Smooth muscle cell (in vitro differentiated cells): ENCODE data around the gene CXorf58. TPM values are rescaled to one million over a fixed set of nuclear protein-coding genes. Genes with fewer than 3 reads are reported as not detected.
A peak's percentile ranks its signal among the peaks of the same experiment; 100 is the strongest.

ENCODE experiments used
- DNase-seq: peaks from one replicate; lab custom pipeline; 2025; ENCODE audit not compliant: unreplicated experiment; lab: John Stamatoyannopoulos, UW
- H2AFZ ChIP-seq: fragments of 200-600 bp; sonication (generic); 2 replicates; pipeline ENCODE4 v1.6.0; 2016; ENCODE audit warnings: antibody characterized with exemption, low read depth, mild to moderate bottlenecking
- H3F3A ChIP-seq: fragments of 200-600 bp; sonication (generic); 2 replicates; pipeline ENCODE4 v1.6.0; 2017; ENCODE audit warnings: antibody characterized with exemption, low read depth
- H3K27ac ChIP-seq: fragments of 200-600 bp; sonication (generic); 2 replicates; pipeline ENCODE4 v1.5.1; 2016; ENCODE audit warnings: low read depth, mild to moderate bottlenecking
- H3K27me3 ChIP-seq: fragments of 200-600 bp; sonication (generic); 2 replicates; pipeline ENCODE4 v1.6.1; 2016; ENCODE audit warnings: low read depth, mild to moderate bottlenecking
- H3K36me3 ChIP-seq: fragments of 200-600 bp; sonication (generic); 2 replicates; pipeline ENCODE4 v1.5.1; 2016; ENCODE audit warnings: low read depth
- H3K4me1 ChIP-seq: fragments of 200-600 bp; sonication (generic); 2 replicates; pipeline ENCODE4 v1.5.1; 2016; ENCODE audit warnings: low read depth
- H3K4me2 ChIP-seq: fragments of 200-600 bp; sonication (generic); 2 replicates; pipeline ENCODE4 v1.6.0; 2016; ENCODE audit warnings: mild to moderate bottlenecking
- H3K4me3 ChIP-seq: fragments of 200-600 bp; sonication (generic); 2 replicates; pipeline ENCODE4 v1.5.1; 2016; ENCODE audit warnings: mild to moderate bottlenecking
- H3K79me2 ChIP-seq: fragments of 200-600 bp; sonication (generic); 2 replicates; pipeline ENCODE4 v1.6.0; 2016; ENCODE audit warnings: low read depth, mild to moderate bottlenecking
- H3K9ac ChIP-seq: fragments of 200-600 bp; sonication (generic); 2 replicates; pipeline ENCODE4 v1.6.0; 2016; ENCODE audit warnings: low read depth
- H3K9me3 ChIP-seq: fragments of 200-600 bp; sonication (generic); replicated peaks from 2 replicates; pipeline ENCODE4 v1.5.1; 2016; ENCODE audit warnings: low read depth
- H4K20me1 ChIP-seq: fragments of 200-600 bp; sonication (generic); 2 replicates; pipeline ENCODE4 v1.6.0; 2016; ENCODE audit warnings: low read depth
- WGBS: methylation state at CpG from one replicate; pipeline ENCODE4 v1.1.7; 2016; ENCODE audit warnings: low lambda C conversion rate; 5-methylcytosine and 5-hydroxymethylcytosine counted together
- polyA plus RNA-seq: library from polyadenylated mRNA; unstranded; fragments of >200 nt; fragmentation: Nextera tagmentation; extraction: Ambion mirVana; gene quantifications from 2 replicates; pipeline ENCODE4 v1.2.1, GENCODE V29; 2016
- total RNA-seq: library from RNA; depleted of rRNA; stranded (reverse); fragments of >200 nt; gene quantifications from 2 replicates; pipeline ENCODE4 v1.2.3, GENCODE V29; 2014
- TF ChIP-seq, protein P1 (sequence below): fragments of 200-600 bp; sonication (generic); IDR thresholded peaks from 2 replicates; pipeline ENCODE4 v1.5.1; 2017; ENCODE audit warnings: borderline replicate concordance, mild to moderate bottlenecking, antibody characterized with exemption; ENCODE audit not compliant: insufficient read depth, poor library complexity, severe bottlenecking

Gene CXorf58
- total and polyA plus RNA-seq, 2 experiments from 2014 or later = not detected

- 28% methylated on average over 9 of the region's 9 CpGs for WGBS
- H3K27ac ChIP-seq = no peak overlapping the region
- H3K36me3 ChIP-seq = no peaks in the 10 kb centered on the region
- peak overlapping the region; percentile 93 for H2AFZ ChIP-seq
- H3K9ac ChIP-seq = peak overlapping the region; percentile 7
- no peaks in the 10 kb centered on the region for H3F3A ChIP-seq
- H3K4me1 ChIP-seq = peaks cover 13% of the 10 kb centered on the region
- no peaks in the 10 kb centered on the region for H3K9me3 ChIP-seq
- H3K79me2 ChIP-seq = no peaks in the 10 kb centered on the region
- DNase-seq = no peak
- H3K4me3 ChIP-seq = no peak overlapping the region
- H3K4me2 ChIP-seq = peak overlapping the region; percentile 74
- no peaks in the 10 kb centered on the region for H3K27me3 ChIP-seq
- TF ChIP-seq, protein P1, sequence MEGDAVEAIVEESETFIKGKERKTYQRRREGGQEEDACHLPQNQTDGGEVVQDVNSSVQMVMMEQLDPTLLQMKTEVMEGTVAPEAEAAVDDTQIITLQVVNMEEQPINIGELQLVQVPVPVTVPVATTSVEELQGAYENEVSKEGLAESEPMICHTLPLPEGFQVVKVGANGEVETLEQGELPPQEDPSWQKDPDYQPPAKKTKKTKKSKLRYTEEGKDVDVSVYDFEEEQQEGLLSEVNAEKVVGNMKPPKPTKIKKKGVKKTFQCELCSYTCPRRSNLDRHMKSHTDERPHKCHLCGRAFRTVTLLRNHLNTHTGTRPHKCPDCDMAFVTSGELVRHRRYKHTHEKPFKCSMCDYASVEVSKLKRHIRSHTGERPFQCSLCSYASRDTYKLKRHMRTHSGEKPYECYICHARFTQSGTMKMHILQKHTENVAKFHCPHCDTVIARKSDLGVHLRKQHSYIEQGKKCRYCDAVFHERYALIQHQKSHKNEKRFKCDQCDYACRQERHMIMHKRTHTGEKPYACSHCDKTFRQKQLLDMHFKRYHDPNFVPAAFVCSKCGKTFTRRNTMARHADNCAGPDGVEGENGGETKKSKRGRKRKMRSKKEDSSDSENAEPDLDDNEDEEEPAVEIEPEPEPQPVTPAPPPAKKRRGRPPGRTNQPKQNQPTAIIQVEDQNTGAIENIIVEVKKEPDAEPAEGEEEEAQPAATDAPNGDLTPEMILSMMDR = no peak
- no peaks in the 10 kb centered on the region for H4K20me1 ChIP-seq
Measured at GRCh38 chrX:23952984-23953907, 45.4 kb downstream of the CXorf58 start.

DNA sequence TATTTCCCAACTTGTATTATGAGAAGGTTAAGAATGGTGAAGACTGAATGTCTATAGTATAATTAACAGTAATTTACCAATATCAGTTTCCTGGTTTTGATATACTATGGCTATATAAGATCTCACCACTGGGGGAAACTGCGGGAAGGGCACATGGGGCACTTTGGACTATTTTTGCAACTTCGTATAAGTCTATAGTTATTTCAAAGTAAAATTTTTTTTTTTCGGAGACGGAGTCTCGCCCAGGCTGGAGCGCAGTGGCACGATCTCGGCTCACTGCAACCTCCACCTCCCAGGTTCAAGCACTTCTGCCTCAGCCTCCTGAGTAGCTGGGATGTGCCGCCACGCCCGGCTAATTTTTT is 46.1 kb downstream of the CXorf58 start:
- WGBS = 86% methylated on average over 11 of the region's 11 CpGs
- peak overlapping the region; percentile 74 for H3K4me2 ChIP-seq

GRCh38 chrX:23954396-23954795 is 46.6 kb downstream of the CXorf58 start:
- DNase-seq = no peak
- Histone ChIP-seq H3K27me3 (no peaks in the 10 kb centered on the region), H3K27ac (no peak overlapping the region), H2AFZ (peak overlapping the region; percentile 43), H3K4me2 (no peak overlapping the region), H3K4me1 (peaks cover 13% of the 10 kb centered on the region), H3K9me3 (no peaks in the 10 kb centered on the region), H3F3A (no peaks in the 10 kb centered on the region), H3K9ac (no peak overlapping the region), H4K20me1 (no peaks in the 10 kb centered on the region), H3K4me3 (no peak overlapping the region), H3K79me2 (no peaks in the 10 kb centered on the region), H3K36me3 (no peaks in the 10 kb centered on the region)
- 57% methylated on average over 4 of the region's 4 CpGs for WGBS
- TF ChIP-seq, protein P1 = no peak

More for the DNA sequence above, 46.1 kb downstream of the CXorf58 start:
- TF ChIP-seq, protein P1 = no peak
- Histone ChIP-seq H3K4me3 (no peak overlapping the region), H3K9me3 (no peaks in the 10 kb centered on the region), H3K36me3 (no peaks in the 10 kb centered on the region), H3K9ac (no peak overlapping the region), H3K79me2 (no peaks in the 10 kb centered on the region), H3K27me3 (no peaks in the 10 kb centered on the region), H4K20me1 (no peaks in the 10 kb centered on the region), H3K27ac (no peak overlapping the region), H2AFZ (peak overlapping the region; percentile 93), H3K4me1 (peaks cover 13% of the 10 kb centered on the region), H3F3A (no peaks in the 10 kb centered on the region)
- DNase-seq = no peak
